GM21717 (cell line): ENCODE measurements around the gene PPARA.
"Not testable (repeated sequence)": the region's sequence is repeated elsewhere in the genome, so short reads cannot be mapped to it uniquely, and the experiment has no call there.

Experiments
- ATAC-seq: cut with Tn5 transposase; IDR thresholded peaks from one replicate; pipeline ENCODE4 v1.9.1; 2021; ENCODE audit warnings: mild to moderate bottlenecking, moderate library complexity; ENCODE audit not compliant: unreplicated experiment

PPARA gene

DNA sequence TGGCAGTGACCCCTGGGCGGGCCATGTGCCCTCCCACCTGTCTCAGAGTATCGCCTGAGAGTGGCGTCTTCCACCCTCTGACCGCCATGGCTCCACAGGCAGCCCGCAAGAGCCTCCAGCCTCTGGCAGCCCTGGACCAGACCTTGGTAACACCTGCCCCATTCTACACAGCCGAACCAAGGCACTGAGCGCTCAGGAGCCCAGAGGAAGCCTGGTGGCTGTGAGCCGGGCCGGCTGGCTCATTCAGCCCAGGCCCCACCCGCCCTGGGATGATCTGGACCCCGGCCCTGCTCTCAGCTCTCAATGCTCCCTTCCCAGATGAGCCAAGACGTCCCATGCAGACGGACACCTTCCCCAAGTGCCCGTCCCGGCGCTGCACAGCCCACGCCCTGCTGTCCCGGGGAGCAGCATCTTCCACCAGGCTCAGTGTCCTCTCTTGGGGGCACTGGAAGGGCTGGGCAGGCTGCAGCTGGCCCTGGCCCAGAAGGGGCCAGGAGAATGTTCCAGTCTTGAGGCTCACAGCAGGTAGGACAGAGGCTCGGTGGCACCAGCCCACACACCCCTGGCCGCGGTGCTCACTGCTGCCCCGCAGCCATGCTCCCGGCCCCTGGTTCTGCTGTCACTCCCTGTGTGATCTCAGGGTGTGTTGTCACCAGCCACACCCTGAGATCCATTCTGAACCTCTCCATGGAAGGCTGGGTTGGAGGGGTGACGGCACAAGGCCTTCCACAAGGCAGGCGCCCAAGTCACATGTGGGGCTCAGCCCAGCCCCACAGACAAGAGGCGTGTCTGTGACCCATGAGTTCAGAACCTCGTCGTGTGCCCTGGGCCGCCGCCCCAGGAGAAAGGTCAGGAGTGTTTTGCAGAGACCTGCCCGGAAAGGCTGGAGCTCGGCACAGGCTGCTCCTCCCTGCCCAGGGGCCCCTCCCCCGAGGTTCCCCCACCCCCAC lies 24.2 kb upstream of the PPARA start:
- no peak for ATAC-seq

DNA sequence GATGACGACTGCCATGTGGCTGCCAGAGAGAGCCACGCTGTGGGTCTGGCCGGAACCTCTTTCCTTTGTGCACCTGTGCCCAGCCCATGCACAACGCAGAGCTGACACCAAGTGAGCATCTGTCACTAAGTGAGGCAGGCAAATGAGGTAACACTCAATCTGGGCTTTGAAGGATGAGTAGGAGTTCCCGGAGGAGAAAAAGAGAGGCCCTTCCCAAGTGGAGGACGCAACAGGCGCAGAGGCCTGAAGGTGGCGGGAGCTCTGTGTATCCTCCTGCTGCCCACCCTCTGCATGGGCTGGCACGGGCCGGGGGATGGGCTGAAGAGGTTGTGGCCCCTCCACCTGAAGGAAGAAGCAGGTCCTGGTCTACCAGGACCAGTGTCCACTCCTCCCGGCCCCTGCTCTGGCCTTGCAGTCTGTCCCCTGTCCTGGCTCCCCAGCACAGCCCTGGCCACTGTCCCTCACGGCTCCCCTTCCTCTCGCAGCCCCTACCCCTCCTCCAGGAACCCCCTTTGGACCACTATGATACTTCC lies 23.4 kb upstream of the PPARA start:
- no peak for ATAC-seq

DNA sequence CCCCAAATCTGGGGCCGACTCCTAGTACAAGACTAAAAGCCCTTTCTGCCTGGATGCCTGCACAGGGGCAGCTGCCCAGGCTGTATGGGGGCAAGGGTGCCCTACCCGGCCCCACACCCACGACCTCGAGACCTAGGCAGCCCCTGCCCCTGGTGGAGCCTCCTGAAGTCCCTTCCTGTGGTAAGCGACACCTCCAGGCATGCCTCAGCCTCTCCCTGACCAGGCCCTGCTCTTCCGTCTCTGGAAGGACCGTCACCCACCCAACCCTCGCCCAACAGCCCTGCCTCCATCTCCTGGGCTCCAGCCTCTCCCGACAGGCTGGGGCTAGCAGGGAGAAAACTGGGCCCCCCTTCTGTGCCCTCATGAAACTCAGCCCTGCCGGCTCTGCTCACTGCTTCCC lies 22.8 kb upstream of the PPARA start:
- ATAC-seq = no peak

DNA sequence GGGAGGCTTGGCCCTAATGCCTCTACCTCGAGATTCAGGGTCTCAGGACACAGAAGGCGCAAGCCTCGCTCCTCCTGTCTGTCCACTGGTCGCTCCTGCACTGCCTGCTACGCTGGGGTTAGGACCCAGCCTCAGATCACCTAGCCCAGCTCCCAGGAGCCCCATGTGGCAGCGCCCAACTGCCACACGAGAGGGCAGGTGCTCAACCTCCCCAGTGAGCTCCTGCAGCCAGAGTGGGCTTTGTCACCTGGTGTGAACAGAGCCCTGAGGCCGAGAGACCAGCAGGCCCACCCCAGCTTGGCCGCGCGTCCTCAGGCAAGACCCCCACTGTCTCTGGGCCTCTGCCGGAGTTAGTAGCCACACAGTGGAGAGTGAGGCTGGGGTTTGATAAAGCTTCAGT lies 21.7 kb upstream of the PPARA start:
- no peak for ATAC-seq

DNA sequence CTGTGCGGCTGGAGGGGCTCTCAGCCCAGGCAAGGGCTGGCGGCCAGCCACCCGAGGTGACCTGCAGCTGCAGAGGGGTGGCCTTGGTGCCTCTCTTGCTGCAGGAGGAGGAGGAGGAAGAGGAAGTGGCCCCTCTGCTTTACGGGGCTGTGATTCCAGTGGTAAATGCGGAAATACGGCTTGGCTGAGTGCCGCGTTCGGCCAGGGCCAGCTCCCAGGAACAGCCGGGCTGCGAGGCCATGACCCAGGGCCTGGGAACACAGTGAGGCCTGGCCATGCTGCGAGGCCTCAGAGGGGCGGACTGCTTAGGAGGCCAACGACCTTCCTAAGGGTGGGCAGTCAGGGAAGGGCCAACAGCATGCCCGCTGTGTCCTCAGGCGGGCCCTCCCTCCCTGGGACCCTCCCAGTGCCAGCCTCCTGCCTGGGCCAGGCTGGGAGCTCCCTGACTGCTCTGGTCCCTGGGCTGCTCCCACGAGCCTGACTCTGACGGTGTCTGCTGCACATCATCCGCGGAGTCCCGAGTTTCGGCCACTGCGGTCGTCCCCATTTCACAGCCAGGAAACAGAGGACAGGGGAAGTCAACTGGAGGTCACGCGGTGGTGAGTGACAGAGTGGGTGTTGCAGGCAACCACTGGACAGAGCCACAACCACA lies 20.8 kb upstream of the PPARA start:
- ATAC-seq = no peak

DNA sequence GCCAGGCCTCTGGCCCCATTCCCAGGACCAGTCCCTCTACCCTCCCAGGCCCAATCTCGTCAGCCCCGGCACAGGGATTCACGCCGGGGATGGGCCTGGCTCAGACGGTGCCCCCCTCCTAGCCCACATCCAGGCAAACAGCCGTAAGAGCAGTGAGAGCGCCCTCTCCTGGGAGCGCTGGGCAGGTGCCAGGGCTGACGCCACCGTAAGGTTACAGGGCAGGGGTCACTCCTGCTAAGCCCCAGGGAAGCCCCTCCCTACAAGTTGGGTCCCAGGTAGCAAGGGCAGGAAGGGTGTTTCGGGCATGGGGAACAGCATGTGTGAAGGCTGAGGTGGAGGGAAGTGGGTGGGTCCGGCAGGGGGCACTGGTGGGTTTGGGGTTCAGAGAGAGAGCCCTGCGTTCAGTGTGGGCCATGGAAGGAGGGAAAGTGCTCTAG lies 19.2 kb upstream of the PPARA start:
- ATAC-seq = no peak

DNA sequence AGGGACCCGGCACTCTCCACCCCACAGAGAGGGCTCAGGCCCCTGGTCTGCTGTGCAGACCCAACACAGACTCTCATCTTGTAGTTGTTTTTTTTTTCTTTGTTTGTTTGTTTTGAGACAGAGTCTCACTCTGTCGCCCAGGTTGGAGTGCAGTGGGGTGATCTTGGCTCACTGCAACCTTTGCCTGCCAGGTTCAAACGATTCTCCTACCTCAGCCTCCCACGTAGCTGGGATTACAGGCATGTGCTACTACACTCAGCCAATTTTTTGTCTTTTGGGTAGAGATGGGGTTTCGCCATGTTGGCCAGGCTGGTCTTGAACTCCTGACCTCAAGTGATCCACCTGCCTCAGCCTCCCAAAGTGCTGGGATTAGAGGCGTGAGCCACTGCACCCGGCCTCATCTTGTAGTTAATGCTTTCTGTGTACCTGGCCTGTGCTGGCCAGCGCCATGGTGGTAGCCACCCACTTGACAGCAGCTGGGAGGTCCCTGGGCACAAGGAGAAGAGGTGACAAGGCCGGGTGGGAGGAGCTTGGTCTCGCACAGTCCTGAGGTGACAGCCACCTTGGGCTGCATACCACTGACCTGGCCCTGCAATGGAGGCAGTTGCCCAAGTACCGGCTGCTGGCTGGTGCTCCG lies 18.0 kb upstream of the PPARA start:
- ATAC-seq = not testable (repeated sequence)

DNA sequence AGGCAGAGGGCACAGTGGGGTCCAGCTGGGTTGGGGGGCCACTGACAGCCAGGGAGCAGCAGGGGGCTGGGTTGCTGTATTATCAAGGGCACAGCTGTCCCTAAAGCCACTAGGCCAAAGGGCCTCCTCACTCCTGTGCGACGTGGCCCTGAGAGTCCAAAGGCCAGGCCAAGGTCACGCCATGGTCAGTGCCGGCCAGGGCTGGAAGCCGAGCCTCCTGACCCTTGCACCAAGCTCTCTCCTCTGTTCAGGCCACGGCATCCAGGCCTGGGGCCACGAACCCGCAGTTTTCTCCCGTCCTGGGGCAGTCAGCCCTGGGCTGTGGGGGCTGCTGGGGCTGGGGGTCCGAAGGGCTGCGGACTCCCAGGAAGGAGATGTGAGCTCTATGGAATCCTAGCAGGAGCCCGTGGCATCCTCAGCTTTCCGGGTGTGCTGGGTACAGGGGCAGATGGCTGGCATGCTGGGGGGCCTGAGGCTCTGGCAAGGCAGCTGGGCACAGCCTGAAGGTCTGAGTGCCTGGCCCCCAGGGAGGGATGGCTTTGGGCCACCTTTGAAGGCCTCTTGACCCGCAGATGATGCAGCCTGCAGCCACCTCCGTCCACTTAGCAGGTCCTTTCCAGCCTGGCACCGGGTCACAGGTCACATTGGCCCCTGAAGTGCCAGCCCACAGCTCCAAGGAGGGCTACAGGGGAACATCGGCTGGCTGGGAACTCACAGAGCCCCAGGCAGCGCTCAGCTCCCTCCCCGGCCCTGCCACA lies 17.3 kb upstream of the PPARA start:
- ATAC-seq = no peak

DNA sequence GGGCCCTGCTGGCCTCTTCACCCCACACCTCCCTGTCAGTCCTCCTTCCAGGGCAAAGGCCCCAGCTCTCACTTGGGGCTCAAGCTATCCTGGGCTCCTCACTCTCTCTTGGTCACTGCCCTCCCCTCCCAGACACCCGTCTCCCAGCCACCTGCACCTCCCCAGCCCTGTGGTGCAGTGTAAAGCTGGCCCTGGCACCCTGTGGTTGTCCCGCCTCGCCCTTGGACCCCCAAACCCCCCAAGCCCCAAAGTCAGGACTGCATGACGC lies 16.8 kb upstream of the PPARA start:
- no peak for ATAC-seq

DNA sequence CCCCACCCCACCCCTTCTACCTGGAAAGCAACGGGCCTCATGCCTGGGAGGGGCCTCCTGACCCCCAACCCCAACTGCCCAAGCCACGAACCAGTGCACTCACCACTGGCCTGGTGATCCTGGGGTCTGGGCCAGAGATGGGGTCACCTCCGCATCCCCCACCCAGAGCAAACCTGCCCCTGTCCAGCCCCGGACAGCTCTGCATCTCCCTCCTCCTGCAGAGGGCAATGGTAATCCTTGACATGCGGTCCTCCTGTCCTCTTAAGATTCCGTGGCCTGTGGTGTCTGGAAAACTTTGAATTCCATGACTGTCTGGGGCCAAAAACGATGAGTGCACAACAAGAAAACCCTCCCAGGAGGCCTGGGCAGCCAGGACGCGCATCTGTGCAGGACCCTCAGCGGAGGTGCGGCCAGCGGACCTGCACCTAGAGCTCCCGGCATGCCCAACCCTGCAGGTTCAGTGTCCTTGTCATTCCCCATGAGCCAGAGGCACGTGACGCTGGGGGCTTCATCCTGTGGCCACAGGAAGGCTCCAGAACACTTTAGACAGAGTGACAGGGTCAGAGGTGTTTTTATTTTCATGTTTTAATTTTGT lies 16.1 kb upstream of the PPARA start:
- ATAC-seq = no peak

DNA sequence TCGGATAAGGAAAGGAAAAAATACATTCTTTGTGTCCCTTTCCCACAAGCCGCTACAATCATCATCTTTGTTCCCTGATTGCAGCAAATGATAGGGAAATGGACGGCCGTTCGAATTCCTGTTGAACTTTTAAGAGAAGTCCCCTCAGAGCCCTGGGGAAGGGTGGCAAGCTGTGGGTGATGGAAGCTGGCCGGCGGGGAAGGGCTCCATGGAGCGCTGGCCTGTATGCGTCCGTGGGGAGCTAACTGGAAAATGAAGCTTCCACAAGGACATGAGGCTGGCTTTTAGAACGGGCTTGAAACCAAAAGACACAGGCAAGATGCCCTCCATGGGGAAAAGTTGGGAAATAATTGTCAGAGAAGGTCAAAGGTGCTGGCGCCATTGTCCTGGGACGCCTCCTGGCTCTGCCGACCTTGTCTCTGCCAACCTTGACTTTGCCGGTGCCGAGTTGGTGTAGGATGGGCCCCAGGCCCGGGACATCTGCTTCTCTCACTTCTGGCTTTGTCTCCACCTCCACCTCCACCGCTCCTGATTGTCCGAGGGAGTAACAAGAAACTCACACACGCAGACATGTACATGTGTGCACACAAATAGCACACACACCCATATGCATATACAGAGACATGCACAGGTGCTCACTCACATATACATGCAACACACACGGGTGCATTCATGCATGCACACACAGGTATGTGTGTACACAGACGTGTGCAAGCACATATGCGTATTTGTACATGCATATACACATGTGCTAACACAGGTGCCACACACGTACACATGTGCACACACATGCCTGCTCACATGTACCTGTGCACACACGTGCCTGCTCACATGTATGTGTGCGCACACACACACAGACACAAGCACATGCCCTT lies 14.5 kb upstream of the PPARA start:
- ATAC-seq = no peak

DNA sequence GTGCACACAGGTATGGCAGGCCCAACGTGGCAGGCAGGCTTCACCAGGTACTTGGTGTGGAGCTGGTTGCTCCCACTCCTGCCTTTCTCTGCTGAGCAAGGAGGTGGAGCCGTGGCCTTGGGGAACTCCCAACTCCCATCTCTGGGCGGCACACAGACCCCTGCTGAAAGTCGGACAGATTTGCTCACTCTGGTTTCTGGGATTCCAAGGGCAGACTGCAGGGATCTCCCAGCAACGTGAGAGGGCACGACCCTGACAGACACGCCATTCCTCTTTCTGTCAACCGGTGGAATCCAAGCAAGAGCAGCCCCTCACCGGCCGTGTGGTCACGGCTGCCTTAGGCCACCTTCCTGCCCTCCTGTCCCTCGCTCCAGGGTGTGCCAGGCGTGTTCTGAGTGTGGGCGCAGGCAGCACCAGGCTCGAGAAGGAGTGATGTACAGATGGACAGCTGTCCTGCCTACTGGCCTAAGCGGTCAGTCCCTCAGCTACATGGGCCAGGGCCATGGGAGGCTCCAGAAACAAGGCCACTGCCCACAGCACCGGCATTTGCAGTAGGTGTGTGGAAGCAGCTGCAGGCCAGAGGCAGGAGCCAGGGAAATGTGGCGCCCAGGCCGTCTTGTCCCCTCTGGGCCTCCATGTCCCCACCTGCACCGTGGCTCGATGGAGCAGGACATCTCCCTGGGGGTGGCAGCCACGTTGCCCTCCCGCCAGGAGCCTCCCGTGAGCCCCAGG lies 13.7 kb upstream of the PPARA start:
- ATAC-seq = no peak

DNA sequence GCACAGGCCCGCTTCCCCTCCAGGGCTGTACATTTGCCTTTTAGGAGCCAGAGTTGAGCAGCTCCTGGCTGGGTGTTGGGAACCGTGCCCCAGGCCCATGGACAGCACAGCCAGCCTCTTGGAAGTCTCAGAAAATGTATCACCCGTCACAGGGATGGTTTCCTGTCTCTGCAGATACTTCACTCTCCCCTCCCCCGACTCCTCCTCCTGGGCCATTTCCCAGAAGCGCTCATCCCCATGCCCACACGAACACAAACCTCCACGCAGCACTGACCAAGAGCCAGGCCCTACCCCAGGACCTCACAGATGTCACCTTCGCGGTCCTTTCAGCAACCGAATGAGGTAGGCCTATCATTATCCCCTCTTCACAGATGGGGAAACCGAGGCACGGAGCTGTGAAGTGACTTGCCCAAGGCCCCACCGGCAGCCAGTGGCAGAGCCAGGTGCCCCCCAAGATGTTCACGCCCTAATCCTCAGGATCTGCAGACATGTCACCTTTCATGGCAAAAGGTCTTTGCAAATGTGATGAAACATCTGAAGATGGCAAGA lies 13.0 kb upstream of the PPARA start:
- no peak for ATAC-seq

DNA sequence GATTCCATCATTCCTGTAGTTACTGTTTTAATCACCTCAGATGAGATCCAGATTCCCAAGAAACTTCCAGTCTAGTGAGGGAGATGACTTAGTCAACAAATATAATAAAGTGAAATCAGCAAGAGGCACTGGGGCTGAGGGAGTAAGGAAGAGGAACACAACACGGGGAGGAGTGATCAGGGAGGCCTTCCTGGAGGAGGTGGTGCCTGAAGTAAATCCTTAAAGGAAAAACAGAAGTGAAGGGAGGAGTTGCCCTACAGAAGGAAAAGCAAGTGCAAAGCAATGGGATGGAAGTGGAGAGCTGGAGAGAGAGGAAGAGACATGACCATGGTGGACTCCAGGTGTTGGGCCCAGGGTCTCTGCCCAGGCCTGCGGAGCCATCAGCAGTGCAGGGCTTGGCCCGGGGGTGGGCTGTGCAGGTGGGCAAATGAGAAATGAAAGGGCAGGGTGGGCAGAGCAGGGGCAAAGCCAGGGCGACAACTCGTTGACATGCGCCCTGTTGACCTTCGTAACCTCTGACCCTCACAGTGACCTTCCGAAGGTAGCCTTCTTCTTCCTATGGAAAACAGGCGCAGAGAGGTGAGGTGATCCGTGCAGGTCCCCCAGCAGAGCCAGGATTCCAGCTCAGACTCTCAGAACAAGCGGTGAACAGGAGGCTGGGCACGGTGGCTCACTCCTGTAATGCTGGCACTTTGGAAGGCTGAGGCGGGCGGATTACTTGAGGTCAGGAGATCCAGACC lies 12.1 kb upstream of the PPARA start:
- no peak for ATAC-seq

DNA sequence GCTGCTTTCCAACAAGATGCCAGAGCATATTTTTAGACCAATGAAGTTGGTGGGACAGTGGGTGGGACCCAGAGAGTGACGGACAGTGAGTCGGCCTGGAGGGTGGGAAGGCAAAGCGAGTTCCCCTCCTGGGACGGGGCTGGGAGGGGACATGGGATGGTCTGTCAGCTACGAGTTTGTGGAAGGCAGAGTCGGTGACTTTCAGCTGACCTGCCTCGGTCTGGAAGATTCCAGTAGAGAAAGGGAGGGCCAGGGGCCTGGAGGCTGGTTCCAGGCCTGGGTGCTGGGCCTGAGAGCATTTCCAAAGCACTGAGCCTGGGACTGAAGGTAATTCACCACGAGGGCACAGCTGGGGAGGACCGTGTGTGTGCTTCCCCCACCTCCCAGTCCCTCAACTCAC lies 10.9 kb upstream of the PPARA start:
- ATAC-seq = not testable (repeated sequence)

DNA sequence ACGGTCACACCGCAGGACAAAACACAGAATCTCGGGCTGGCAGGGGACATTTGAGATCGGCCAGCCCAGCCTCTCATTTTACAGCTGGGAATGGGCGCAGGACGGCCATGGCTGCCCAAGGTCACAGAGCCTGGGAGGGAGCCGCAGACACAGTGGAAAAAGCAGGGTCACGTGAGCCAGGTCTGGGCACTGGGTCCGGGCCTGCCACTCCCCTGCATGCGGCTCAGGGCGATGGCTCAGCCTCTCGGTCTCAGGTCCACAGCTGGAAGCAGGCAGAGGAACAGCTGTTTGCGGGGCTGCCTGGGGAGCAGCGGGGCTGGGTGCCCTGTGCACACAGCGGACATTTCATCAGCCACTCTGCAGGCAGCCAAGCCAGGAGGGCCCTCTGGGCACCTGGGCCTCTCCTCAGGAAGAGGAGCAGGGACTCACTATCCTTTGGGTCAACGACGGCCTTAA lies 10.4 kb upstream of the PPARA start:
- ATAC-seq = no peak

DNA sequence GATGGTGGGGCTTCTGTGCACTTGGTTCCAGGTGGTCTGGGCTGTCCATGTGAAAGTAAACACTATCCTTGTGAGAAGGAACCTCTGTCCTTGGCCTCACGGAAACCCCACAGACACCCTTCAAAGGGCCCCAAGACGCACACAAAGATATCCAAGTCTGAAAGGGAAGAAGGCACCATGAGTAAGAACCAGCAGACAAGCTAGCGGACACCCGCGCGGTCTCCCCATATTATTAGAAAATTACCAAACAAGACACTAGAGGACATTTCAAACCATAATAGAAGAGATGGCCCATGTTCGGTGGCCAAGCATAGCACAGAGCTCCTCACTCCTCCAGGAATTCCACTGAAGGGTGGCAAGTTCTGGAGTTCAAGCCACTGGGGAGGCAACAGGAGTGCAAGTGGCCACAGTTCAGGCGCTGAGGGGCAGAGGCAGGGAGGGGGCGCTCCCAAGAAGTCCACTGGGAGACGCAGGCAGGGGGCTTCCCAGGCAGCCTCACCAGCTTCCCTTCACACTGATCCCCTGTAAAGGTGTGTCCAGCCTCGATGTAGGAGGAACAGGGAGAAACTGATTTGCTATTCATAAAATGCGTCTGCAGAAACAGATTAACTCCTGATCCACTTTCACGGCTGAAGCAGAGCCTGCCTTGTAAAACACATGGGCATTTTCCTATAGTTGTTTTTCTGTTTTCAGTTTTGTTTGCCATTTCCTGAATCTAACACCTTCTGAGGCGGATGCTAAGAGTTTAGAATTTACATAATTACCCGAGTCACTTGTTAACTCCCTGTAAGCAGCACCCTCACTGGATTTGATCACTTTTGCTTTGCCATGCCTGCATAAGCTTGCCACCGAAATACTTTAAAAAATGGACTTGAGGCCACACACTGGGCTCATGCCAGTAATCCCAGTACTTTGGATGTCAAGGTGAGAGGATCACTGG lies 9.1 kb upstream of the PPARA start:
- no peak for ATAC-seq
